Liver (tissue), 3 donors: ENCODE measurements around the gene KIRREL3.

ENCODE experiments used
- FOXA2 ChIP-seq: IDR thresholded peaks from 2 replicates; pipeline ENCODE4 v1.6.1; 2016; ENCODE audit warnings: antibody characterized with exemption
- GABPA ChIP-seq, 2 donors: IDR thresholded peaks in 1 of 2; conservative IDR thresholded peaks in 1 of 2; 2 replicates each; pipeline ENCODE4 v1.6.1; 2016; ENCODE audit warnings: antibody characterized with exemption in 2 of 2, mild to moderate bottlenecking in 1 of 2, moderate library complexity in 1 of 2
- HNF4A ChIP-seq, 2 donors: conservative IDR thresholded peaks; 2 replicates each; pipeline ENCODE4 v1.6.1; 2016; ENCODE audit warnings: antibody characterized with exemption in 2 of 2, mild to moderate bottlenecking in 2 of 2
- HNF4G ChIP-seq: IDR thresholded peaks from 2 replicates; pipeline ENCODE4 v1.6.1; 2016; ENCODE audit warnings: antibody characterized with exemption
- RAD21 ChIP-seq, 2 donors: IDR thresholded peaks; 2 replicates each; pipeline ENCODE4 v1.6.1; 2016; ENCODE audit warnings: antibody characterized with exemption in 2 of 2, mild to moderate bottlenecking in 2 of 2
- RXRA ChIP-seq, 2 donors: IDR thresholded peaks; 2 replicates each; pipeline ENCODE4 v1.6.1; 2017 to 2018; ENCODE audit warnings: antibody characterized with exemption in 2 of 2, mild to moderate bottlenecking in 1 of 2
- SP1 ChIP-seq: IDR thresholded peaks from 2 replicates; pipeline ENCODE4 v1.6.1; 2018; ENCODE audit warnings: antibody characterized with exemption, mild to moderate bottlenecking
- TAF1 ChIP-seq: conservative IDR thresholded peaks from 2 replicates; pipeline ENCODE4 v1.6.1; 2016; ENCODE audit warnings: antibody characterized with exemption, mild to moderate bottlenecking
- YY1 ChIP-seq: IDR thresholded peaks from 2 replicates; pipeline ENCODE4 v1.6.1; 2016; ENCODE audit warnings: antibody characterized with exemption, mild to moderate bottlenecking
- TF ChIP-seq, protein P1 (sequence below): fragments of 150-350 bp; IDR thresholded peaks from 2 replicates; pipeline ENCODE4 v1.5.1; 2017; ENCODE audit warnings: improper control_type of control experiment, low read depth, low read length; ENCODE audit not compliant: missing input control
- TF ChIP-seq, protein P2 (sequence below): IDR thresholded peaks from 2 replicates; pipeline ENCODE4 v1.6.1; 2016; ENCODE audit warnings: antibody characterized with exemption
- TF ChIP-seq, protein P3 (sequence below): IDR thresholded peaks from 2 replicates; pipeline ENCODE4 v1.6.1; 2016; ENCODE audit warnings: antibody characterized with exemption
- TF ChIP-seq, protein P4 (sequence below): IDR thresholded peaks from 2 replicates; pipeline ENCODE4 v1.6.1; 2016; ENCODE audit warnings: antibody characterized with exemption, mild to moderate bottlenecking
- TF ChIP-seq, protein P5 (sequence below): IDR thresholded peaks from 2 replicates; pipeline ENCODE4 v1.6.1; 2016; ENCODE audit warnings: antibody characterized with exemption
- donor health status: healthy.
- donor health status: healthy.

DNA sequence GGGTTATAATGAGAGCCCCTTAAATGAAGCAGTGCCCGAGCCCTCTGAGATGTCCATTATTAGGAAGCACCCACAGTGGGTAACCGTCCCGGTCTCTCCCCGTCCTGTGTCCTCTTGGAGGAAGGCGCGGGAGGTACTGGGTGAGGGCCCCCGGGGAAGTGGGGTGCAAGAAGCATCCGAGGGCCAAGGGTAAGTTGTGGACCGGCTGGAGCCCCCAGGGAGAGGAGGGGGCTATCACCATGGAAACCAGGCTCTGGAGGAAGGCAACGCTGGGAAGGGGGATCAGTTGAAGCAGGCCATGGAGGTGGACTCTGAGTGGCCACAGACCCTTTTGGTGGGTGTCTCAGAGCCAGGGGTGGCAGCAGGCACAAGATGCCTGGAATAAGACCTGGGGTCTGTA lies 471.5 kb downstream of the KIRREL3 start:
- TF ChIP-seq HNF4A (conservative IDR thresholded peaks at IDR 0.05) = no peak
- TF ChIP-seq, protein P1, sequence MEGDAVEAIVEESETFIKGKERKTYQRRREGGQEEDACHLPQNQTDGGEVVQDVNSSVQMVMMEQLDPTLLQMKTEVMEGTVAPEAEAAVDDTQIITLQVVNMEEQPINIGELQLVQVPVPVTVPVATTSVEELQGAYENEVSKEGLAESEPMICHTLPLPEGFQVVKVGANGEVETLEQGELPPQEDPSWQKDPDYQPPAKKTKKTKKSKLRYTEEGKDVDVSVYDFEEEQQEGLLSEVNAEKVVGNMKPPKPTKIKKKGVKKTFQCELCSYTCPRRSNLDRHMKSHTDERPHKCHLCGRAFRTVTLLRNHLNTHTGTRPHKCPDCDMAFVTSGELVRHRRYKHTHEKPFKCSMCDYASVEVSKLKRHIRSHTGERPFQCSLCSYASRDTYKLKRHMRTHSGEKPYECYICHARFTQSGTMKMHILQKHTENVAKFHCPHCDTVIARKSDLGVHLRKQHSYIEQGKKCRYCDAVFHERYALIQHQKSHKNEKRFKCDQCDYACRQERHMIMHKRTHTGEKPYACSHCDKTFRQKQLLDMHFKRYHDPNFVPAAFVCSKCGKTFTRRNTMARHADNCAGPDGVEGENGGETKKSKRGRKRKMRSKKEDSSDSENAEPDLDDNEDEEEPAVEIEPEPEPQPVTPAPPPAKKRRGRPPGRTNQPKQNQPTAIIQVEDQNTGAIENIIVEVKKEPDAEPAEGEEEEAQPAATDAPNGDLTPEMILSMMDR = no peak
- TF ChIP-seq, protein P2, sequence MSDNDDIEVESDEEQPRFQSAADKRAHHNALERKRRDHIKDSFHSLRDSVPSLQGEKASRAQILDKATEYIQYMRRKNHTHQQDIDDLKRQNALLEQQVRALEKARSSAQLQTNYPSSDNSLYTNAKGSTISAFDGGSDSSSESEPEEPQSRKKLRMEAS = no peak
- TF ChIP-seq RAD21 (IDR thresholded peaks at IDR 0.05) = no peak
- no peak for TF ChIP-seq GABPA (IDR thresholded peaks at IDR 0.05 in 1 of 2, conservative IDR thresholded peaks at IDR 0.05 in 1 of 2)
- no peak for TF ChIP-seq TAF1
- TF ChIP-seq YY1 = no peak
- no peak for TF ChIP-seq SP1
- TF ChIP-seq, protein P3, sequence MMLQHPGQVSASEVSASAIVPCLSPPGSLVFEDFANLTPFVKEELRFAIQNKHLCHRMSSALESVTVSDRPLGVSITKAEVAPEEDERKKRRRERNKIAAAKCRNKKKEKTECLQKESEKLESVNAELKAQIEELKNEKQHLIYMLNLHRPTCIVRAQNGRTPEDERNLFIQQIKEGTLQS = no peak
- TF ChIP-seq, protein P4, sequence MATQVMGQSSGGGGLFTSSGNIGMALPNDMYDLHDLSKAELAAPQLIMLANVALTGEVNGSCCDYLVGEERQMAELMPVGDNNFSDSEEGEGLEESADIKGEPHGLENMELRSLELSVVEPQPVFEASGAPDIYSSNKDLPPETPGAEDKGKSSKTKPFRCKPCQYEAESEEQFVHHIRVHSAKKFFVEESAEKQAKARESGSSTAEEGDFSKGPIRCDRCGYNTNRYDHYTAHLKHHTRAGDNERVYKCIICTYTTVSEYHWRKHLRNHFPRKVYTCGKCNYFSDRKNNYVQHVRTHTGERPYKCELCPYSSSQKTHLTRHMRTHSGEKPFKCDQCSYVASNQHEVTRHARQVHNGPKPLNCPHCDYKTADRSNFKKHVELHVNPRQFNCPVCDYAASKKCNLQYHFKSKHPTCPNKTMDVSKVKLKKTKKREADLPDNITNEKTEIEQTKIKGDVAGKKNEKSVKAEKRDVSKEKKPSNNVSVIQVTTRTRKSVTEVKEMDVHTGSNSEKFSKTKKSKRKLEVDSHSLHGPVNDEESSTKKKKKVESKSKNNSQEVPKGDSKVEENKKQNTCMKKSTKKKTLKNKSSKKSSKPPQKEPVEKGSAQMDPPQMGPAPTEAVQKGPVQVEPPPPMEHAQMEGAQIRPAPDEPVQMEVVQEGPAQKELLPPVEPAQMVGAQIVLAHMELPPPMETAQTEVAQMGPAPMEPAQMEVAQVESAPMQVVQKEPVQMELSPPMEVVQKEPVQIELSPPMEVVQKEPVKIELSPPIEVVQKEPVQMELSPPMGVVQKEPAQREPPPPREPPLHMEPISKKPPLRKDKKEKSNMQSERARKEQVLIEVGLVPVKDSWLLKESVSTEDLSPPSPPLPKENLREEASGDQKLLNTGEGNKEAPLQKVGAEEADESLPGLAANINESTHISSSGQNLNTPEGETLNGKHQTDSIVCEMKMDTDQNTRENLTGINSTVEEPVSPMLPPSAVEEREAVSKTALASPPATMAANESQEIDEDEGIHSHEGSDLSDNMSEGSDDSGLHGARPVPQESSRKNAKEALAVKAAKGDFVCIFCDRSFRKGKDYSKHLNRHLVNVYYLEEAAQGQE = no peak
- TF ChIP-seq, protein P5, sequence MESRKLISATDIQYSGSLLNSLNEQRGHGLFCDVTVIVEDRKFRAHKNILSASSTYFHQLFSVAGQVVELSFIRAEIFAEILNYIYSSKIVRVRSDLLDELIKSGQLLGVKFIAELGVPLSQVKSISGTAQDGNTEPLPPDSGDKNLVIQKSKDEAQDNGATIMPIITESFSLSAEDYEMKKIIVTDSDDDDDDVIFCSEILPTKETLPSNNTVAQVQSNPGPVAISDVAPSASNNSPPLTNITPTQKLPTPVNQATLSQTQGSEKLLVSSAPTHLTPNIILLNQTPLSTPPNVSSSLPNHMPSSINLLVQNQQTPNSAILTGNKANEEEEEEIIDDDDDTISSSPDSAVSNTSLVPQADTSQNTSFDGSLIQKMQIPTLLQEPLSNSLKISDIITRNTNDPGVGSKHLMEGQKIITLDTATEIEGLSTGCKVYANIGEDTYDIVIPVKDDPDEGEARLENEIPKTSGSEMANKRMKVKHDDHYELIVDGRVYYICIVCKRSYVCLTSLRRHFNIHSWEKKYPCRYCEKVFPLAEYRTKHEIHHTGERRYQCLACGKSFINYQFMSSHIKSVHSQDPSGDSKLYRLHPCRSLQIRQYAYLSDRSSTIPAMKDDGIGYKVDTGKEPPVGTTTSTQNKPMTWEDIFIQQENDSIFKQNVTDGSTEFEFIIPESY = no peak
- no peak for TF ChIP-seq HNF4G
- no peak for TF ChIP-seq FOXA2
- no peak for TF ChIP-seq RXRA (IDR thresholded peaks at IDR 0.05)
